ENCODE data around the gene HNRNPC.
"Not testable (repeated sequence)": the region's sequence is repeated elsewhere in the genome, so short reads cannot be mapped to it uniquely, and the experiment has no call there.

HNRNPC gene

DNA sequence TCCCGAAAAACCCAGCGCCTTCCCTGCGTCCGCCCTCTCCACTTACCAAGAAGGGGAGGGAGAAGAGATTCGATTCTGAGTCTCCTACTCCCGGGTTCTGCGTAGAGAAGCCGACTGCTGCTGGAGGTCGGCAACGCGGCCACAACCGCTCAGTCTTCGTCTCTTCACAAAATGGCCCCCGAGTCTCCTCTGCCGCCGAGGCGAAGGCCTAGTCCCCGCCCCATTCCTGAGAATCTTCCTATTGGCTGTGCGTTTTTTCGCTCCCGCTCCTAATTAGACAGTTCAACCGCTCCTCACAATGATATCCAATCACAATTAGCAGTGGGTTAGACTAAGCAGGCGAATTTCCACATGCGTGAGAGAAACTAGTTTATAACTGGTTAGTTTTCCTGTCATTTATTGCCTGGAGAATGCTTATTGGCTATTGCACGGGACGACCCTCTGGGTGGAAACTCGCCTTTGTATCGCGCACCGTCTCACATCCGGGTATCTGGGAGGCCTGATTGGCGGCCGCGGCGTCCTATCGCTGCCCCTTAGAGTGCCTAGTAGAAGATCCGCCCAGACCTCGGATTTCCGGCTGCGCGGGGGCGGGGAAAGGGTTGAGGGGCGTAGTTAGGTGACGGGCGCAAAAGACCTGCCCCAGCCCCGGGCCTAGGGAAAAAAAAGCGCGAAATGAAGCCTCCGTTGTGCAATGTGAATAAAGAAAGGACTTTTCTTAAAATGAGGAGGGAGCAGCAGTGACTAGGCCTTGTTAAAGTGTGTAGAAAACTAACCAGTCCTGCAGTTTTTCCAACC lies at the start of gene HNRNPC:
TSS of gene HNRNPC (minus strand) at position 191 of the 795 bp plus-strand sequence. CDS start 35,249 bp downstream, outside the sequence.
- DNase-seq (ENCODE audit: low read depth), result peak; percentile 100

DNA sequence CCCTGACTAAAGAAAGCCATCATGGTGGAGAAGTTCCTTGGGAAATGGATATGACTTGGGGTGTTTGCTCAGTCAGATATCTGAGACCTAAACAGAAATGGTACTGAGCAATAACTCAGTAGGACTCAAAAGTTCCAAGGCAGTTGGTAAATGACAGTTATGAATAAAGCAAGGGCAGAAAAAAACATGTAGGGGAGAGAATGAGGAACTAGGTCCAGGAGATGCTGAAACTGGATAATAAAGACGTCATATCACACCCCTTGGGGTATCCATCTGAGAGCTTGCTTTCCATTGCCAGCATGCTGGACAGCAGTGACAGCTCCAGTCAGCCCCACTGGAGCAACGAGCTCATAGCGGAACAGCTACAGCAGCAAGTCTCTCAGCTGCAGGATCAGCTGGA lies 48.2 kb upstream of the HNRNPC start:
- no peak for DNase-seq (ENCODE audit: low read depth)

DNA sequence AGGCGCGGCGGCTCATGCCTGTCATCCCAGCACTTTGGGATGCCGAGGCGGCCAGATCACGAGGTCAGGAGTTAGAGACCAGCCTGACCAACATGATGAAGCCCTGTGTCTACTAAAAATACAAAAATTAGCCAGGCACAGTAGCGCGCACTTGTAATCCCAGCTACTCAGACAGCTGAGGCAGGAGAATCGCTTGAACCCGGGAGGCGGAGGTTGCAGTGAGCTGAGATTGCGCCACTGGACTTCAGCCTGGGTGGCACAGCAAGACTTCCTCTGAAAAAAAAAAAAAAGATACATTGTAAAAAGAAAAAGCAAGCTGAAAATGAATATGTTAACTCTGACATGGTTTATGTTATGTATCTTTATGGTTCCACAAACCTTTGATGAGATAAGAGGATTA lies 44.3 kb upstream of the HNRNPC start:
- no peak for DNase-seq (ENCODE audit: low read depth)

DNA sequence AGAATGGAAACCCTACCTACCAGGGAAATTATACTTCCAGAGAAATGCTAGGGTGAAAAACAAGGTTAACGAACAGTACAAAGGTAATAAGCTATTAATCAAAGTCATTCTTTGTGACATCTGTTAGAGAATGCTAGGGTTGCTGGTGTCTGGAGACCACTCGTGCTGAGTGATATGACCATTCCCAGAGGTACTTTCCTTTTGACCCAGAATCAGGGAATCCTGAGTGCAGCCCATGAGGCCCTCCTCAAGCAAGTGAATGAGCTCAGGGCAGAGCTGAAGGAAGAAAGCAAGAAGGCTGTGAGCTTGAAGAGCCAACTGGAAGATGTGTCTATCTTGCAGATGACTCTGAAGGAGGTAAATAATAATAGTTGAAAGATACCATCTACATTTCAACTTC lies 42.4 kb upstream of the HNRNPC start:
- DNase-seq (ENCODE audit: low read depth), result no peak

DNA sequence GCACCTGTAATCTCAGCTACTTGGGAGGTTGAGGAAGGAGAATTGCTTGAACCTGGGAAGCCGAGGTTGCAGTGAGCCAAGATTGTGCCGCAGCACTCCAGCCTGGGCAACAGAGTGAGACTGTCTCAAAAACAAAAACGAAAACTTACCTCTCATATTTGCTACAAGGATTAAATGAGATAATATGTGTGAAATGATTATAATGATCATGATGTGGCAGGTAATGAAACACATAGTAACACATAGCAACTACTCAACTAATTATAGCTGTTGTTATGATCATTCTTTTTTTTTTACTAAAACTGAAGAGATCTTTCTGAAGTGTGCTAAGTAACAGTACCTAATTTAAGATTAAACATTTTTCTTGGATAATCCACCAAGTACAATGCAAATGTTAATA lies 40.7 kb upstream of the HNRNPC start:
- DNase-seq (ENCODE audit: low read depth), result no peak

DNA sequence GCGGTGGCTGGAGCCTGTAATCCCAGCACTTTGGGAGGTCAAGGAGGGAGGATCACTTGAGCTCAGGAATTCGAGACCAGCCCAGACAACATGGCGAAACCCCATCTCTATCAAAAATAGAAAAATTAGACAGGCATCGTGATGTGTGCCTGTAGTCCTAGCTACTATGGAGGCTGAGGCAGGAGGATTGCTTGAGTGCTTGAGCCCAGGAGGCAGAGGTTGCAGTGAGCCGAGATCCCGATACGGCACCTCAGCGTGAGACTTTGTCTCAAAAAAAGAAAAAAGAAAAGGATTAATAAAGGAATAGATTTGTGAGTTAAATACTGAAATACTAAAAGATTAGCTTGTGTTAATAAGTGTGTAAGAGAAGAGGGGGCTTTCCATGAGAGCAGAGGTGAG lies 40.0 kb upstream of the HNRNPC start:
- DNase-seq (ENCODE audit: low read depth), result no peak

DNA sequence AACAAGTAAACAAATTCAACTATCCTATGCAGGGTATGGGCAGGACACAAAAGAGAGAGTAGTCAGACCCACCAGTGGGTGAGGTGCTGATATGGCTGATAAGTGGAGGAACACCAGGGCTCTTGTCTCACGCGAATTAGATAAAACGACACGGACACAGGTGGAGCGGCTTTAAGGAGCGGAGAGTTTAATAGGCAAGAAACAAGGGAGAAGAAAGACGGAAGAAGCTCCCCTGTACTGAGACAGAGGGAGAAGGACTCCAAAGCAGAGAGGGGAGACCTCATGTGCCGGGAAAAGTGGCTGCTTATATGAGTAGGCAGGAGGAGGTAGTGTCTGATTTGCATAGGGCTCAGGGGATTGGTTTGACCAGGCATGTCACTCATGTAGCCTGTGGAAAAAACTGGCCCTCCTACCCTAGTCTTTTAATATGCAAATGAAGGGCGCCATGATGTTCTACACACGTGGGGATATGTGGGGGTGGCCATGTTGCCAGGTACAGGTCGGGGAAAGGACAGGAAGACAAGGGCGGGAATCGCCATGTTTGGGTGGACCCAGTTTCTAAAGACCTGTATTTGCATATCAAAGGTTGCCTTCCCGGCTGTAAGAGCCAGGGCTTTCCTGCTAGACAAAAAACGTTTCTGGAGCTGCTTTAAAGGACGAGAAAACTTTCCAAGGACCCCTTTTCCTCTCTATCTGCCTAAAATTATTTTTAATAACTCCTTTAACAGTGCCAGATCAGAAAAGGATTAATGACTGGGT lies 39.4 kb upstream of the HNRNPC start:
- DNase-seq (ENCODE audit: low read depth), result peak; percentile 39

DNA sequence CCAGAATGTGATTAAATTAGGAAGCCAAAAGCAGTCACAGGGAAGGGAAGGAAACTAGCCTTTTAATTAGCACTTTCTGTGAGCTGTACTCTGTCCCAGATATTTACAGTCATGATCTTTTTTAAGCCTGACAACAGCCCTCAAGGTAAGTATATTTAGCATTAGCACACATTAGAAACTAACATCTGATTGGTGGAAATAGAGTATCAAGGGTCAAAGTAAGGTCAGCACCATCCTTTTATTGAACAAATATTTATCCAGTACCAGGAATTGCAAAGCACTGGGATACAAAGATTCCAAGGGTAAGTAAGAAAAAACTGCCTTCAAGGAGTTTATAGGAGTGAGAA lies 38.9 kb upstream of the HNRNPC start:
- DNase-seq (ENCODE audit: low read depth), result no peak

DNA sequence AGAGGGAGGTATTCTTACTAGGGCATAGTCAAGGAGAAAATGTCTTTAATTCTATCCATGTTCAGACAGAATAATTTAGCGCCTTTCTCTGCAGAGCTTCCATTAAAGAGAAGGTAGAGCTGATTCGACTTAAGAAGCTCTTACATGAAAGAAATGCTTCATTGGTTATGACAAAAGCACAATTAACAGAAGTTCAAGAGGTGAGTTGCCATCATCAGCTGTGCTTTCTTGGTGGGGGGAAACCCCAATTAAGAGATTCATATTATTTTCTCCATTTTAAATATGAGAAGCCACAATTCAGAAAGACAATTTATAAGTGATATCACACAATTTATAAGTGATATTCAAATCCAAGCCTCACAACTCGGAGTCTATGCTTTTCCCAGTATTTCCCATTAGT lies 38.4 kb upstream of the HNRNPC start:
- no peak for DNase-seq (ENCODE audit: low read depth)

DNA sequence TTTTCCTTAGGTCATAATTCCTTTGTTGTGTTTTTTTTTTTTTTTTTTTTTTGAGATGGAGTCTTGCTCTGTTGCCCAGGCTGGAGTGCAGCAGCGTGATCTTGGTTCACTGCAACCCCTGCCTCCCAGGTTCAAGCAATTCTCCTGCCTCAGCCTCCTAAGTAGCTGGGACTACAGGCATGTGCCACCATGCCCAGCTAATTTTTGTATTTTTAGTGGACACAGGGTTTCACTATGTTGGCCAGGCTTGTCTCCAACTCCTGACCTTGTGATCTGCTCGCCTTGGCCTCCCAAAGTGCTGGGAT lies 33.5 kb upstream of the HNRNPC start:
- DNase-seq (ENCODE audit: low read depth), result not testable (repeated sequence)

DNA sequence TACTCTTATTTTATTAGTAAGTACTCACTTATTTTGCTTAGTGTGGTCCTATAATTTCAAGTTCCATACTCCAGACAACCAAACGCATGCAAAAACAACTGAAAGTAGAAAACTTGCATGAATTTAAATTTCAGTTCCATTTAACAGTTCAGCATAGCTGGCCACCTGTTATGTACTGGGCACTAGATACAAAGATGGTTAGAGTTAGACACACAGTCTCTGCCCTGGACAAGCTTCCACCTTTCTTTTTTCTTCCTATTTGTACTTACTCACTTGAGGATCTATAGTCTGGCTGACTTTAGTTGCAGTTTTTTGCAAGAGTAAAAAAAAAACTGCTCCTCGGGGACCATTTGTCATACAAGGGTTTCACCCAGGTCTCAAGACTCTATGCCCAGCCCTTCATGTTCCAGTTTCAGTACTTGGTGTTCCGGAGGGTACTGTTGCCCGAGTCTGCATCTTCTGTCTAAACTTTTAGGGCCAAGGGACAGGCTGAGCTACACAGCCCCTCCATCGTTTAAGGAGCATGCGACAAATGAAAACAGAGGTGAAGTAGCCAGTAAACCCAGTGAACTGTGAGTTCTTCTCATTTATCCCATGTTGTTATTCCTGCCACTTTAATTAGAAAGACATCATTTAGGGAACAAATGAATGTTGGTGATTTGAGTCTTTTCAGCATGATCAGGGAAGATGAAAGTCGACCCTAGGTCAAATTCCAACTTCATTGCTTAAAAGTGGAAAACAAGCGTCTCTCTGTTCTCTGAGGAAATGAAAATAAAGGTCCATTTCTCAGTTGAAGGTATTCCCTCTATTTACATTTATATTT lies 33.0 kb upstream of the HNRNPC start:
- no peak for DNase-seq (ENCODE audit: low read depth)

DNA sequence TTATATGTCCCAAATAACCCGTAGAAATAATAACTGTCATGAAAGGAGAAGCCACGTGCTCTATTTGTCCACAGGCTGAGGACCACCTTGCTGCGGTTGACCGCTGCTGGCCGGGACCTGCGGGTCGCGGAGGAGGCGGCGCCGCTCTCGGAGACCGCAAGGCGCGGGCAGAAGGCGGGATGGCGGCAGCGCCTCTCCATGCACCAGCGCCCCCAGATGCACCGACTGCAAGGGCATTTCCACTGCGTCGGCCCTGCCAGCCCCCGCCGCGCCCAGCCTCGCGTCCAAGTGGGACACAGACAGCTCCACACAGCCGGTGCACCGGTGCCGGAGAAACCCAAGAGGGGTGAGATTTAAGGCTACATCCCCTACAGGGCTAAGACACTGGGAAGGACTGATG lies 31.6 kb upstream of the HNRNPC start:
- DNase-seq (ENCODE audit: low read depth), result no peak

DNA sequence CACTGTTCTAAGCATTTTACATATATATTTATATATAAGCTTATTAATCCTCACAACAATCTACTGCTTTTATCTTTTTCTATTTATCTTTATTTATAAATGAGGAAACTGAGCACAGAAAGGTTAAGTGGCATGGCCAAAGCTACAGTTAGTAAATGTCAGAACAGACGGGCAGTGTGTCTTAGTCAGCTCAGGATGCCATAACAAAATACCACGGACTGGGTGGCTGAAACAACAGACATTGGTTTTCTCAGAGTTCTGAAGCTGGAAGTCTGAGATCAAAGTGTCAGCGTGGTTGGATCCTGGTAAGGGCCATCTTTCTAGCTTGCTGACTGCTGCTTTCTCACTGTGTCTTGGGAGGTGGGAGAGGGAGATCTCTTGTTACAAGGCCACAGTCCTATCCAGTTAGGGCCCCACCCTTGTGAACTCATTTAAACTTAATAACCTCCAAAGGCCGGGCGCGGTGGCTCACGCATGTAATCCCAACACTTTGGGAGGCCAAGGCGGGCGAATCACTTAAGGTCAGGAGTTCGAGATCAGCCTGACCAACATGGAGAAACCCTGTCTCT lies 30.4 kb upstream of the HNRNPC start:
- DNase-seq (ENCODE audit: low read depth), result no peak

DNA sequence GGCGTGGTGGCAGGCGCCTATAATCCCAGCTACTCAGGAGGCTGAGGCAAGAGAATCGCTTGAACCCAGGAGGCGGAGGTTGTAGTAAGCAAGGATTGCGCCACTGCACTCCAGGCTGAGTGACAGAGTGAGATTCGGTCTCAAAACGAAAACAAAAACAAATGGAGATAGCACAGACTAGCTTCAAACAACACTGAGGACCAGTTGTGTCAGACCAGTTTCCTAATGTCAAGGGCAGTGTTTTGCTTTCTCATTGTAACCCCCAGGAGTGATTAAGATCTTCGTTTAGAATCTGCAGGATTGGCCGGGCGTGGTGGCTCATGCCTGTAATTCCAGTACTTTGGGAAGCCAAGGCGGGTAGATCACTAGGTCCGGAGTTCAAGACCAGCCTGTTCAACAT lies 29.1 kb upstream of the HNRNPC start:
- DNase-seq (ENCODE audit: low read depth), result no peak

DNA sequence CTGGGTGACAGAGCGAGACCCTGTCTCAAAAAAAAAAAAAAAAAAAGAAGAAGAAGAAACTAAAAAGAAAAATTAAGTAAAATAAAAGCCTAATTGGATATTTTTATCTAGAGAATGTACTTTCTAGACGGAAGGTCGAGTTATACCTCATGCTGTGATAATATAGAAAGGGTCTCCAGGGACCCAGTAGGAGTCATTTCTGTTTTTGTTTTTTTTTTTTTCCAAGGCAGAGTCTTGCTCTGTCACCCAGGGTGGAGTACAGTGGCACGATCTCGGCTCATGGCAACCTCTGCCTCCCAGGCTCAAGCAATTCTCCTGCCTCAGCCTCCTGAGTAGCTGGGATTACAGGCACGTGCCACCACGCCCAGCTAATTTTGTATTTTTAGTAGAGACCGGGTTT lies 24.8 kb upstream of the HNRNPC start:
- not testable (repeated sequence) for DNase-seq (ENCODE audit: low read depth)

DNA sequence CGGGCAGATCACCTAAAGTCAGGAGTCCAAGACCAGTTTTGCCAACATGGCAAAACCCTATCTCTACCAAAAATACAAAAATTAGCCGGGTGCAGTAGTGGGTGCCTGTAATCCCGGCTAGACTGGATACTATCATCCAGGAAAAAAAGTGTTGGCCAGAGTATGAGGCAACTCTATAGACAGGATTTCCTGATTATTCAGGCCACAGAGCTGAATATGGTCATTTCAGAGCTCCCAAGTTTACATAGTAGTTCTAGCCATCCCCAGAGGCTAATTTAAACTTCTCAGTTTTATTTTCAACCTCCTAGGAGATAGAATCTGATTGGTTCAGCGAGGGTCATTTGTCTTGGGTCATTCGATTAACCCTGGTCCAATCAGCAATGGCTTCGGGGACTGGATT lies 17.9 kb upstream of the HNRNPC start:
- DNase-seq (ENCODE audit: low read depth), result no peak

DNA sequence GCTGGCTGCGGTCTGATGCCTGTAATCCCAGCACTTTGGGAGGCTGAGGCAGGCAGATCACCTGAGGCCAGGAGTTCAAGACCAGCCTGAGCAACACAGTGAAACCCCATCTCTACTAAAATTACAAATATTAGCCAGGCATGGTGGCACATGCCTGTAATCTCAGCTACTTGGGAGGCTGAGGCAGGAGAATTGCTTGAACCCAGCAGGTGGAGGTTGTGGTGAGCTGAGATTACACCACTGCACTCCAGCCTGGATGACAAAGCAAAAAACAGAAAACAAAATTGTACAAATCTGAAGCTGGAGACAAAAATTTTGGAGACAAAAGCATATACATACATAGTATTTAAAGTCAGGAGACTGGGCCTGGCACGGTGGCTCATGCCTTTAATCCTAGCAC lies 17.3 kb upstream of the HNRNPC start:
- not testable (repeated sequence) for DNase-seq (ENCODE audit: low read depth)

DNA sequence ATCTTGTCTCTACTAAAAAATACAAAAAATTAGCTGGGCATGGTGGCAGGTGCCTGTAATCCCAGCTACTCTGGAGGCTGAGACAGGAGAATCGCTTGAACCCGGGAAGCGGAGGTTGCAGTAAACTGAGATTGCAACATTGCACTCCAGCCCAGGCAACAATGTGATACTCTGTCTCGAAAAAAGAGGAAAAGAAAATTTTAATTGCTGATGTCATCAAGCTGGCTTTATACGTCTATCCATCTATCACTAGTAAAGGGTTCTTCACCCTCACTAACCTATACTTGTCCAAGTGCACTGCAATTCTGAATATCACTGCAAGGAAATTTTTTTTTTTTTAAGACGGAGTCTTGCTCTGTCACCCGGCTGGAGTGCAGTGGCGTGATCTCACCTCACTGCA lies 12.7 kb upstream of the HNRNPC start:
- not testable (repeated sequence) for DNase-seq (ENCODE audit: low read depth)

DNA sequence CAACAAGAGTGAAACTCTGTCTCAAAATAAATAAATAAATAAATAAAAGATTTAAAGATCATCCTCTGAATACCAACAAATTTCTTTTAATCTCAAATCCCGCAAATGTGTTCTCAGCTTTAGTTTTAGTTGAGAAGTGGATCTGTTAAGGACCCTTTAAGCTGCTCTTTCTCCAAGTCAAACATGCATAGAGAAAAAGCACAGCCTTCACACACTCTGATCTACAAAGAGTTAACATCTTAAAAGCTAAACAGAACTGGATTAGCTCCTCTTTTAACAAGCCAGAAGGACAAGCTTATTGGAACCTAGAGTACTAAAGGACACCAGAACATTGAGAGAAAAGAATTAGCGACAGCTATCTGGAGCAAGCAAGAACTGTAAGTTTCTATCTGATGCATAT lies 10.5 kb upstream of the HNRNPC start, which contains the start of gene RPGRIP1:
TSS of gene RPGRIP1 (plus strand) at position 301 of the 400 bp plus-strand sequence. CDS start 7,894 bp downstream, outside the sequence.
- no peak for DNase-seq (ENCODE audit: low read depth)

DNA sequence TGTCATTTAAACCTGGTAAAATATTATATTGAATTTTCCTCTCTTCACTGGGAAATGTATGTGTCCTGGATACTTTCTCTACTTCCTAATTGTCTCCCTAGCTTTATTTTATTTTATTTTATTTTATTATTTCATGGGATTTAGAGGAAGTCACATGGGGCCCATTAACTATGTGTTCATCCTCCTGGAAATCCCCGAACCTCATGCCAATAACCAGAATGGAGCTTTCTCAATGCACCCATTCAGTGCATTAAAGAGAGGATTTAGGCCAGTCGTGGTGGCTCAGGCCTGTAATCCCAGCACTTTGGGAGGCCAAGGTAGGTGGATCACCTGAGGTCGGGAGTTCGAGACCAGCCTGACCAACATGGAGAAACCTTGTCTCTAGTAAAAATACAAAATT lies 9.4 kb upstream of the HNRNPC start:
- no peak for DNase-seq (ENCODE audit: low read depth)

DNA sequence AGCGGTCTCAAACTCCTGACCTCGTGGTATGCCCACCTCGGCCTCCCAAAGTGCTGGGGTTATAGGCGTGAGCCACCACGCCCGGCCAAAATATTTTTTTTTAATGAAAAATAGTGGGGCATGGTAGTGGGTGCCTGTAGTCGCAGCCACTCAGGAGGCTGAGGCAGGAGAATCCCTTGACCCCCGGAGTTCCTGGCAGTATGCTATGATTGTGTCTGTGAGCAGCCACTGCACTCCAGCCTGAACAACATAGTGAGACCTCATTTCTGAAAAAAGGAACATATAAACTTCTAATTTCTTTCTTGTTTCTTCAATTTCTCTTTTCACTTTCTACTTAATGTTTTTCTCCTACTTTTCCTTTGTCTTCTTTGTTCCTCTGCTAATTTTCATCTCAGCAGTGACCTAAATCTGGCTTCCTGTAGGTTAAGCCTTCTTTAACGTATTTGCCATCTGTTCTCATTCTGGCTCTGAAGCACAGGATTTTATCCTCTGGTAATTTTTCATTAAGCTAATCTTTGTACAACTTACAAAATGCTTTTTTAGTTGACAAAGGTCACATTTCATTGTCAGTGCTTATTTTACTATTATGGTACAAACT lies 6.1 kb upstream of the HNRNPC start:
- no peak for DNase-seq (ENCODE audit: low read depth)

DNA sequence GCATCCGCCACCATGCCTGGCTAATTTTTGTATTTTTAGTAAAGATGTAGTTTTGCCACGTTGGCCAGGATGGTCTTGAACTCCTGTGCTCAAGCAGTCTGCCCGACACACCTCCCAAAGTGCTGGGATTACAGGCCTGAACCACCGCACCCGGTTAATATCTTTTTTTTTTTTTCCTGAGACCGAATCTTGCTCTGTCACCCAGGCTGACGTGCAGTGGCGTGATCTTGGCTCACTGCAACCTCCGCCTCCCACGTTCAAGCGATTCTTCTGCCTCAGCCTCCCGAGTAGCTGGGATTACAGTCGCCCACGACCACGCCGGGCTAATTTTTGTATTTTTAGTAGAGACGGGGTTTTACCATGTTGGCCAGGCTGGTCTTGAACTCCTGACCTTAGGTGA lies 3.4 kb upstream of the HNRNPC start:
- not testable (repeated sequence) for DNase-seq (ENCODE audit: low read depth)

Measured in stimulated activated CD8-positive, alpha-beta memory T cell treated with anti-CD3 and anti-CD28 coated beads, Interleukin-15, amount 100 ng/mL, for 1 hour (primary cell).